DND-41 (cell line): Measurements from ENCODE around the gene PNMA5.

Experiments used
- EZH2 ChIP-seq: IDR thresholded peaks from 3 replicates; pipeline ENCODE4 v1.6.1; 2012; ENCODE audit warnings: borderline replicate concordance, low read depth, mild to moderate bottlenecking, moderate library complexity, low read length, inconsistent platforms; ENCODE audit not compliant: severe bottlenecking
- TF ChIP-seq, protein P1 (sequence below): IDR thresholded peaks from 2 replicates; pipeline ENCODE4 v1.5.1; 2012; ENCODE audit warnings: borderline replicate concordance, low read length, moderate library complexity, mild to moderate bottlenecking; ENCODE audit not compliant: poor library complexity, severe bottlenecking; ENCODE audit errors: extremely low read depth

DNA sequence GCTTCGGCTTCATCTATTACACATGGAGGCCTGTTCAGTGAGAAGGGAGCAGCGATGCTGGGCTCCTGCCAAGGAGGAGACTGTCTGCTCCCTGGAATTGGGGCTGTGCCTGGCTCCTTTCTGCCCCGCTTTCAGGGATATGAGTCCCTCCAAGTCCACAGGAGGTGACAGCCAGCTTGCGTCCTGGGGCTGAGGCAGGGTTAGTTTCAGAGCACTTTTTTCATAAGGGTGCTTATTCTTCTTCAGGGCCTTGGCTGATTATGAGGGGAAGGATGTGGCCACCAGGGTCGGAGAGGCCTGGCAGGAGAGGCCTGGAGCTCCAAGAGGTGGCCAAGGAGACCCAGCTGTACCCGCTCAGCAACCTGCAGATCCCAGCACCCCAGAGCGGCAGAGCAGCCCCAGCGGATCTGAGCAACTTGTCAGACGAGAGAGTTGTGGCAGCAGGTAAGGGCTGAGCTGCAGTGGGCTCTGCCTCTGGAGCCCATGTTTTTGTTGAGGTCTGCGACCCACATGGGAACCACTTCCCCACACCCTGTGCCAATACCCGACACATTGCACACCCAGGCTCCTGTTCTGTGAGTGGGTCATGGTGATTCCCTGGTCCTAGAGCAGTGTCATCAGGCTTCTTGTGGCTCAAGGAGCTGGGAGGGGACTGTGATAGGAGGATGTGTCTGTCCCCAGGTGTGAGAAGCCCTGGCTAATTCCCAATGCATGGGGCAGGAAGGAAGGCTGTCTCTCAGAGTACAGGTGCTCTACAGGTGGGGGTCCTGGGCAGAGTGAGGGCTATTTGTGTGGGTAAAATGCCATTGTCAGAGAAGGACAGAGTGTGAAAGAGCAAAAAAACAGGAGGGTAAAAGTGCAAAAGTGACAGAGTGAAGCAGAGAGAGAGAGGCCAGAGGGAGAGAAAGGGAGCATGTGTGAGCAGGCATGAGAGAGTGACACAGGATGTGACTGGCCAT, 48.6 kb downstream of the PNMA5 start:
- TF ChIP-seq, protein P1, sequence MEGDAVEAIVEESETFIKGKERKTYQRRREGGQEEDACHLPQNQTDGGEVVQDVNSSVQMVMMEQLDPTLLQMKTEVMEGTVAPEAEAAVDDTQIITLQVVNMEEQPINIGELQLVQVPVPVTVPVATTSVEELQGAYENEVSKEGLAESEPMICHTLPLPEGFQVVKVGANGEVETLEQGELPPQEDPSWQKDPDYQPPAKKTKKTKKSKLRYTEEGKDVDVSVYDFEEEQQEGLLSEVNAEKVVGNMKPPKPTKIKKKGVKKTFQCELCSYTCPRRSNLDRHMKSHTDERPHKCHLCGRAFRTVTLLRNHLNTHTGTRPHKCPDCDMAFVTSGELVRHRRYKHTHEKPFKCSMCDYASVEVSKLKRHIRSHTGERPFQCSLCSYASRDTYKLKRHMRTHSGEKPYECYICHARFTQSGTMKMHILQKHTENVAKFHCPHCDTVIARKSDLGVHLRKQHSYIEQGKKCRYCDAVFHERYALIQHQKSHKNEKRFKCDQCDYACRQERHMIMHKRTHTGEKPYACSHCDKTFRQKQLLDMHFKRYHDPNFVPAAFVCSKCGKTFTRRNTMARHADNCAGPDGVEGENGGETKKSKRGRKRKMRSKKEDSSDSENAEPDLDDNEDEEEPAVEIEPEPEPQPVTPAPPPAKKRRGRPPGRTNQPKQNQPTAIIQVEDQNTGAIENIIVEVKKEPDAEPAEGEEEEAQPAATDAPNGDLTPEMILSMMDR = no peak
- no peak for TF ChIP-seq EZH2
